Measurements from ENCODE around the gene MAGOH. TPM values are rescaled to one million over a fixed set of nuclear protein-coding genes. Genes with fewer than 3 reads are reported as not detected.
A peak's percentile ranks its signal among the peaks of the same experiment; 100 is the strongest.

MAGOH gene
- total and polyA plus RNA-seq, 8 donors, result 2.9 to 105 (median 52.3) TPM

DNA sequence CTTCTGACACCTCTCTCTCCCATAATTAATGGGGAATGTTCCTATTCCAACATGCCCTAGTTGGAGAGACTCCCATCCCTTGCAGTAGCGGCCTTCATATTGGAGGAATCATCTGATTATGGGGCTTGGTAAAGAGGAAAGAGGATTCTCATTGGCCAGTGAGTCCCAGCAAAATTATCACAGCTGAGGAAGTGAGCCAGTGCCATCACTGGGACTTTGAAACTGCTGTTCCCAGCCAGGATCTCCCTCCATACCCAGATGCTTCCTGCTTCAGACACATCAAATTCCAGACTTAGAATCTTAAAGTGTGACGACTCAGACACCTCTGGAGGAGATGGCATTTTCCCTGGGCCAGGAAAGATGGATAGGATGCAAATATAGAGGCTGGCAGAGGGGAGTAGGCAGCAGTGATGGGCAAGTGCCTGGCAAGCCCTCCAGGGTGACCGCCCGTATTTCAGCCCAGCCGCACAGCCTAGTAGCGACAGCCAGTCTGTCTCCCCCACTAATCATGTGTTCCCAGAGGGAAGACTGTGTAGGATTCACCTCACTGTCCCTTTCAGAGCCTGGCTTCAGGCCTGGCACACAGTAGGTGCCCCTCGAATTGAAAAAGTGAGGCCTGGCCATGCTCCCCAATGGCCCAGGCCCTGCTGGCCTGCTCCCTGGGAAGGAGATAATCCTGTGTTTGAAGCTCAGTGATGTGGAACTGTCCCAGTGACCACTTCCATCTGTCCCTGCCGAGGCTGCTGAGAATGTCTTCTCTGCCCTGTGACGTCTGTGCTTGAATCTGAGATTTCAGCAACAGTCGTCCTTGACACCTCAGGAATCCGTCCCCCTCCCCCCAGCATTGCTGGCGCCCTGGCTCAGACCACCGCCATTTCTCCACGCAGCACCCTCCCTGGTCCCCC lies 41.2 kb upstream of the MAGOH start:
- Histone ChIP-seq H3K27ac (no peak overlapping the region), H3K36me3 (no peaks in the 10 kb centered on the region), H3K4me1 (no peaks in the 10 kb centered on the region), H3K4me3 (no peak overlapping the region), H3K27me3 (no peaks in the 10 kb centered on the region), H3K9me3 (no peaks in the 10 kb centered on the region)
- no peak for DNase-seq
- intact Hi-C loops (cut with DNase I; ENCODE audit: low total_unique reads), result loop anchor here (5.0 kb wide), 1 partner anchor 113 kb away; no protein-coding TSS in a partner anchor
- TF ChIP-seq POLR2AphosphoS5 (IDR thresholded peaks at IDR 0.05) (no peak), POLR2A (IDR thresholded peaks at IDR 0.05) (no peak), EP300 (IDR thresholded peaks at IDR 0.05) (no peak)
- 84 to 90% (median 86%) methylated on average over 12 to 14 of the region's 14 CpGs for WGBS, 5 donors

DNA sequence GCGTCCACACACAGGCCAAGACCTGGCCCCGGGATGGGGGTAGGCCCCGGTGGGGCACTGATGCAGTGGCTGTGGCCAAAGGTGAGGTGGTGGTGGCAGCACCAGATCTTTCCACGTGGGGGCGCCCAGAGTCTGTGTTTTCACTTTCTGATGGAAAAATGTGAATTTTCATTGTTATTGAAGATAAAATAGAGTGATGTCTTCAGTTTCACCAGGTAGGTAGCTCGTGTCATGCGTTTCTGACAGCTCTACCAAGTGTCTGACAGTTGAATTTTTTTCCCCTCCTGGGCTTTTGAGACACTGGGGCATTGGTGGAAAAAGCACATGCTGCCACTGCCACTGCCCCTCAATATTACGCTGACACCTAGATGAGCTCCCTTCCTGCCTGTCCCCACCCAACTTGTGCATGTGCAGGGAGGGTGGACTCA lies 40.0 kb upstream of the MAGOH start:
- 14 to 18% (median 16%) methylated on average over 8 of the region's 8 CpGs for whole genome bisulfite sequencing, 5 donors
- Histone ChIP-seq H3K27ac (no peak overlapping the region), H3K9me3 (no peaks in the 10 kb centered on the region), H3K36me3 (no peaks in the 10 kb centered on the region), H3K27me3 (no peaks in the 10 kb centered on the region), H3K4me1 (no peaks in the 10 kb centered on the region), H3K4me3 (no peak overlapping the region)
- intact Hi-C loops (cut with DNase I; ENCODE audit: low total_unique reads), result loop anchor here (5.0 kb wide), 1 partner anchor 114 kb away; no protein-coding TSS in a partner anchor
- DNase-seq, result peak; percentile 67 to 70
- TF ChIP-seq POLR2AphosphoS5 (IDR thresholded peaks at IDR 0.05), result no peak
- peak in 5 of 7 experiments; percentile 74 to 92 (median 82) for TF ChIP-seq CTCF (IDR thresholded peaks at IDR 0.05)
- no peak for TF ChIP-seq EP300 (IDR thresholded peaks at IDR 0.05)
- no peak for TF ChIP-seq POLR2A (IDR thresholded peaks at IDR 0.05)

DNA sequence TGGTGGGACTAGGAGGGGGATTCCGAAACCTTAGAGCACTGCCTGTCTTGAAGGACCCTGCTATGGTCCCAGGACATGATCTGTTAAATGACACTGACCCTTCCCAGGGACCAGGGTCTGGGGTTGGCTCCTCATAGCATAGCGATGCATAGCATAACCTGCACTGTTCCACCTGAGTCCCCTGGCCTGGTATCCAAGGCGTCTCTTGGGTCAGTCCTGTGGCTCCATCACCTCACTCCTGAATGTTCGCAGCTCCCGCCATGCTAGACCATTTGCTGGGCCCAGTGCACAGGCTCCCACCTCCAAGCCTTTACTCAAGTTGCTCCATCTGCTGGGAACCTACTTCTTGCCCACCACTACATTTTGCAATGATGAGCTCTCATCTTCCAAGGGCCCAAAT lies 39.0 kb upstream of the MAGOH start:
- Histone ChIP-seq H3K4me3 (no peak overlapping the region), H3K36me3 (no peaks in the 10 kb centered on the region), H3K27ac (no peak overlapping the region), H3K4me1 (no peaks in the 10 kb centered on the region), H3K27me3 (no peaks in the 10 kb centered on the region), H3K9me3 (no peaks in the 10 kb centered on the region)
- DNase-seq, result no peak
- TF ChIP-seq EP300 (IDR thresholded peaks at IDR 0.05) (no peak), POLR2AphosphoS5 (IDR thresholded peaks at IDR 0.05) (no peak), CTCF (IDR thresholded peaks at IDR 0.05) (no peak), POLR2A (IDR thresholded peaks at IDR 0.05) (no peak)
- WGBS, 5 donors, result 95 to 100% (median 97%) methylated on average over 4 to 5 of the region's 5 CpGs
- intact Hi-C loops (cut with DNase I; ENCODE audit: low total_unique reads), result loop anchor here (5.0 kb wide), 1 partner anchor 115 kb away; no protein-coding TSS in a partner anchor

GRCh38 chr1:53276902-53277281 lies 38.6 kb upstream of the MAGOH start:
- Histone ChIP-seq H3K36me3 (no peaks in the 10 kb centered on the region), H3K27me3 (no peaks in the 10 kb centered on the region), H3K4me1 (no peaks in the 10 kb centered on the region), H3K9me3 (no peaks in the 10 kb centered on the region), H3K4me3 (no peak overlapping the region), H3K27ac (no peak overlapping the region)
- WGBS, 5 donors, result 68 to 95% (median 87%) methylated on average over 29 to 46 of the region's 46 CpGs
- no peak for DNase-seq
- intact Hi-C loops (cut with DNase I; ENCODE audit: low total_unique reads), result loop anchor here (5.0 kb wide), 1 partner anchor 115 kb away; no protein-coding TSS in a partner anchor
- TF ChIP-seq CTCF (IDR thresholded peaks at IDR 0.05) (no peak), EP300 (IDR thresholded peaks at IDR 0.05) (no peak), POLR2AphosphoS5 (IDR thresholded peaks at IDR 0.05) (no peak), POLR2A (IDR thresholded peaks at IDR 0.05) (no peak)

All from stomach (tissue), 9 donors.